Upper lobe of left lung (tissue), 4 donors: ENCODE data around the gene VHLL.

Experiments
- CTCF ChIP-seq, 6 experiments: fragments of 450-650 bp in 4 of 6; fragments of 200-600 bp in 2 of 6; sonication (generic) in 2 of 6; IDR thresholded peaks; one replicate each; pipeline ENCODE4 v1.5.1; 2016 to 2019; ENCODE audit warnings: antibody characterized with exemption in 6 of 6
- EP300 ChIP-seq, 4 donors: sonication (generic); formaldehyde crosslinking; IDR thresholded peaks; one replicate each; pipeline ENCODE4 v1.5.1; 2017; ENCODE audit warnings: antibody characterized with exemption in 4 of 4, control low read depth in 2 of 4
- POLR2A ChIP-seq, 4 donors: fragments of 450-650 bp; IDR thresholded peaks; one replicate each; pipeline ENCODE4 v1.5.1; 2016 to 2017; ENCODE audit warnings: antibody characterized with exemption in 4 of 4, mild to moderate bottlenecking in 2 of 4
- POLR2AphosphoS5 ChIP-seq, 2 donors: sonication (generic); formaldehyde crosslinking; IDR thresholded peaks; one replicate each; pipeline ENCODE4 v1.5.1; 2017; ENCODE audit warnings: antibody characterized with exemption in 2 of 2

DNA sequence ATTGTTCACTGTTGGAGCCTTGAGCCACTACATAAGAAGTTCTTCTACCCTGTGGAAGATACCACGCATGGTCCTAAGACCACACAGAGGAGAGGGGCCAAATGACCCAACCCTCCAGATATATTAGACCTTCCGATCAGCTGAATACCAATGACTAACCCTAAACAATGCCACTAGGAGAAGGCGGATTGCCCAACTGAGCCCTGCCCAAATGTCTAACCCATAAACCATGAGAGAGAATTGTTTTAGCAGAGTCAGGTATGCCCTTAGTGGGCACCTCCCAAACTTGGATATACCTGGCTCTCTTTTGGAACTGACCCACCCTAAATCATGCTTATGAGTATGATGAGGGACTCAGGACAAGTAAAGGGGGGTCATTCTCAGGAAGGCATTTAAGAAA lies 28.8 kb downstream of the VHLL start:
- TF ChIP-seq EP300 (IDR thresholded peaks at IDR 0.05) = no peak
- TF ChIP-seq CTCF (IDR thresholded peaks at IDR 0.05) = no peak
- no peak for TF ChIP-seq POLR2A (IDR thresholded peaks at IDR 0.05)
- TF ChIP-seq POLR2AphosphoS5 (IDR thresholded peaks at IDR 0.05) = no peak
